Stimulated activated CD4-positive, alpha-beta T cell treated with anti-CD3 and anti-CD28 coated beads, Interleukin-15, amount 100 ng/mL, for 48 hours (primary cell): ENCODE measurements around the gene CHCHD5.
"Not testable (repeated sequence)": the region's sequence is repeated elsewhere in the genome, so short reads cannot be mapped to it uniquely, and the experiment has no call there.

Source experiments
- DNase-seq, 2 donors: peaks; one replicate each; pipeline ENCODE4 v3.0.0-alpha.2; 2020; ENCODE audit warnings: low read depth in 2 of 2

Gene CHCHD5

GRCh38 chr2:112584134-112584890, at the start of gene CHCHD5:
CHCHD5 (plus strand) TSS chr2:112584609; CDS start chr2:112584648, 39 bp downstream.
- peak; percentile 86 to 93 for DNase-seq

DNA sequence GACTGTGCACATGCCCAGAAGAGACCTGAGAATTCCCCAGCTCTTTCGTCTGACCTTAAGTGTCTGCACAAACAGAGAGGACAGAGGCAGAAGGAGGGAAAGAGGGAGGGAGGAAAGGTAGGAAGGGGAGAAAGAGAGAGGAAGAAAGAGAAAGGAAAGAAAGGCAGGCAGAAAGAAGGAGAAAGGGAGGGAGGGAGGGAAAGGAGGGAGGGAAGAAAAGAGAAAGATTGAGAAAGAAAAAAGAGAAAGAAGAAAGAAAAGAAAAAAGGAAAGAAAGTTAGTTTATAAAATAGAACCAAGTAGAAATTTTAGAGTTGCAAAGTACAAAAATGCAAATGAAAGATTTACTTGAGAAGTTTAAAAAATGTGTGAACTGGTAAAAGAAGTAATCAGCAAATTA, 49.6 kb upstream of the CHCHD5 start:
- DNase-seq = no peak

DNA sequence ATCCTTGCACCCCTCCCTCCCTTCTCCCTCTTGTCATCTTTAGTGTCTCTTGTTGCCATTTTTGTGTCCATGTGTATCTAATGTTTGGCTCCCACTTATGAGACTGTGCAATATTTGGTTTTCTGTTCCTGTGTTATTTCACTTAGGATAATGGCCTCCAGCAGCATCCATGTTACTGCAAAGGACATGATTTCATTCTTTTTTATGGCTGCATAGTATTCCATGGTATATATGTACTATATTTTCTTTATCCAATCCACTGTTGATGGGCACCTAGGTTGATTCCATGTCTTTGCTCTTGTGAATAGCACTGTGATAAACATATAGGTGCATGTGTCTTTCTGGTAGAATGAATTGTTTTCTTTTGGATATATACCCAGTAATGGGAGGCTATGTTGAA, 47.7 kb upstream of the CHCHD5 start:
- DNase-seq = not testable (repeated sequence)

DNA sequence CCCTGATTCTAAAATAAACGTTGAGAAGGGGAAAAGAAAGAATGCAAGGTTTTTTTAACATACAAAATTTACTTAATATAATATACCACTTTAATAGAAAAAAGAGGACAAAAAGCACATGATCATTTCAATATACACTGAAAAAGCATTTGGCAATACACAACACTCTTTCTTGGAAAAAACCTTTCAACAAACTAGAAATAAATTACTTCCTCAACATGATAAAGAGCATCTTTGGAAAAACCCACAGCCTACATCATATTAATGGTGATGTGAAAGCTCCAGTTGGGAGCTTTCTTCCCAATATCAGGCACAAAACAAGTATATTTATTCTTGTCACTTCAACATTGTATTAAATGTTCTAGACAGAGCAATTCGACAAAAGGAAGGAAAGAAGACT, 45.1 kb upstream of the CHCHD5 start:
- DNase-seq = no peak

GRCh38 chr2:112540906-112541305, 43.5 kb upstream of the CHCHD5 start:
- no peak for DNase-seq

- peak; percentile 45 to 52 for DNase-seq
Measured at GRCh38 chr2:112541315-112542122, 42.9 kb upstream of the CHCHD5 start.

DNA sequence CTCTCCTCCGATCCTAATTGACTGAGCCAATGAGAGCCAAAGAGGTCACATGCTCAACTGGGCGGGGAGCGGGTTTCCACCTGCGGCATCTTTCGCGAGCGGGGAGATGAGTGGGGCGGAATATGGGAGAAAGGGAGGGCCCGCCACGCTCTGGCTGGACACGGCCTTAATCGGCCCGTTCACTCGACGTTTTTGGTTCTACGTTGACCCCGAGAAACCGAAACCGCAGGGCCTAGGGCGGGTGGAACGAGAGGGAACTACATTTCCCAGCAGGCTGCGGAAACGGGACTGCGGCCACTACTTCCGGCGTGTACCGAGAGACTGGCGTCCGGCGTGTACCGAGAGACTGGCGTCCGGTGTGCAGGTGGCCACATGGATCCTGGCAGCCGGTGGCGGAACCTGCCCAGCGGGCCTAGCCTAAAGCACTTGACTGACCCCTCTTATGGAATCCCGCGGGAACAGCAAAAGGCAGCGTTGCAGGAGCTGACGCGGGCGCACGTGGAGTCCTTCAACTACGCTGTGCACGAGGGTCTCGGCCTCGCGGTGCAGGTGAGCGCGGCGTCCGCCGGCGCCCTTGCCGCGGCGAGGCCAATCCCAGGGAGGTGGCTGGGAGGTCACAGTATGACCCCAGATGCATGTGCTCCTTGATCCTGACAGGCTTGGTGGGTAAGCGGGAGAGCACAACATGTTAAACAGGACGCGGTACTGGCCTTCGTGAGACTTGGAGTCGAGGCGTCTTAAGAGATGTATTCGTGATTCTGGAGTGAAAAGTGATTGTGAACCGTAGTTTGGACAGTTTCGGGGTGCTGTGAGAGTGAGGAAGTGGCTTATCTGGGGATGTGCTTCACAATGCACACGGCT, 42.1 kb upstream of the CHCHD5 start, which contains the start of gene POLR1B:
Gene POLR1B, plus strand, starts transcription at position 343 of the 861 bp plus-strand sequence. Its CDS starts 30 bp downstream, at position 373.
- peak; percentile 61 to 65 for DNase-seq

GRCh38 chr2:112542984-112543661, 41.3 kb upstream of the CHCHD5 start:
- no peak for DNase-seq

- no peak for DNase-seq
Measured at GRCh38 chr2:112547333-112547732, 37.1 kb upstream of the CHCHD5 start.

DNA sequence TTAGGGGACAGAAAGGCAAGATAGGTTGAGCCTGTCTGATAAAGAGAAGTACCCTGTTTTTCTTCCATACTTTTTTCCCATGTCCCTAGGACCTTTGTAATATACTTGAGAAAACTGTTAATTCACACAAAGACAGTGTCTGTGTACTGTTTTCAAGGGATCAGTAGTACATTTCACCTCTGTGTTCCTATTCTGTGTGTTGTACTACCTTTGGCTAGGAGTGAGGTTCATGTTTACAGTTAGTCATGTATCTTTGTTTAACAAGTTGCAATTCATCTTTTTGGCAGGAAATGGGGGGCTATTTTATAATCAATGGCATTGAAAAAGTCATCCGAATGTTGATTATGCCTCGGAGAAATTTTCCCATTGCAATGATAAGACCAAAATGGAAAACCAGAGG, 35.4 kb upstream of the CHCHD5 start:
- DNase-seq = no peak

DNA sequence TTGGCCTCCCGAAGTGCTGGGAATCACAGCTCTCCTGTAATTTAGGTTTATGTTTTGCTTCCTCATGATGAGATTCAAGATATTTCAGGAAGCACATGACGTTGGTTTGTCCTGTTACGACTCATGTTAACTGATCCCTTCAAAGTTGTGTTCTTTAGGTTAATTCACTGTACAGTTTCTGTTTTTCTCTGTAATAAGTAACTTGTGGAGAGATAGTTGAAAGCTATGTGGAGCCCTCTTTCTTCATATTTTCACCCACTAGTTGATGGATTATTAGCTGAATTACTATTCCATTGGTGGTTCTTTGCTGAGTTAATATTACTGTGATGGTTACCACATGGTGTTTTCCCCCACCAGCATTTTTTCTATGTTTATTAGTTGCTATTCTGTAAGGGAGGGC, 18.3 kb upstream of the CHCHD5 start:
- no peak for DNase-seq

DNA sequence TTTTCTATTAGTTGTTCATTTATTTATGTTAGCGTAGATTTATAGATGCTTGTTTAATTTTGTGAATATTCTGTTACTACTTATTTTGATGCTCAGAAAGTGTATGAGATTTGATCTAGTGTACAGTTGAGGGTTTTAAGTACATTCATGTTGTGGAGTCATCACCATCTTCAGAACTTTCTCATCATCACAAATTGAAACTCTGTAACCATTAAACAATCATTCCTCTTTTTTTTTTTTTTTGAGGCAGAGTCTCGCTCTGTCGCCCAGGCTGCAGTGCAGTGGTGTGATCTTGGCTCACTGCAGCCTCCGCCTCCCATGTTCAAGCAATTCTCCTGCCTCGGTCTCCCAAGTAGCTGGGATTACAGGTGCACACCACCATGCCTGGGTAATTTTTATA, 17.9 kb upstream of the CHCHD5 start:
- not testable (repeated sequence) for DNase-seq

DNA sequence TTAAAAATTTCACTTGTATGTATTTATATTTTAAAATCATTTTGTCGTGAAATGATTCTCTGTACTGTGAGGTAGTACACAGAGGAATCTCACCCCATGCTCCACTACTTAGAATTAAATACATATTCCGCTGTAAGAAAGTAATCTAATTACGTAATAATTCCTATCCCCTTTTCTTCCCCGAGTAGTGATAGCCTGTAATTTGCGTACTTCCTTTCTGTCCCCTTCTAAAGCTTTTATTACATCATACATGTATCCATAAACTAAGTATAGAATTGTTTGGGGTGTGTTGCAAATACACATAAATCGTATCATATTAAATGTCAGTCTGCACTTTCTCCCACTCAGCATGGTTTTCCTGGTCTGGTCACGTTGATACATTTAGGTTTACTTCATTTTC, 12.4 kb upstream of the CHCHD5 start:
- no peak for DNase-seq

DNA sequence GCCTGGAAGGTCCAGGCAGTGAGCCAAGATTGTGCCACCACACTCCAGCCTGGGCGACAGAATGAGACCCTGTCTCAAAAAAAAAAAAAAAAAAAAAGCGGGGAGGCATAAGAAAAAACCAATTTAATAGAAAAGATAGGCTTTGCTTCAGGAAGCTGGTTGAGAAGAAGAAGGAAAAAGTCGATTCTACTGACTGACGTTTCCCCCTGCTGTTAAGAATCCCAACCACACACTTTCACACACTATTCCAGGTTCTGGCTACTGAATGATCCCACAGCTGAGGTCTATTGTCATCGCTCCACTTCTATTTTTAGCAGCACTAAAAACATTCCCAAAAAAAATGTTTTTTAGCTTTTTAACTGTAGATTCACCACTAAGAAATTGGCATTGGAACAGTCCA, 6.7 kb upstream of the CHCHD5 start:
- no peak for DNase-seq

- no peak for DNase-seq
Measured at GRCh38 chr2:112579241-112579640, 5.2 kb upstream of the CHCHD5 start.

DNA sequence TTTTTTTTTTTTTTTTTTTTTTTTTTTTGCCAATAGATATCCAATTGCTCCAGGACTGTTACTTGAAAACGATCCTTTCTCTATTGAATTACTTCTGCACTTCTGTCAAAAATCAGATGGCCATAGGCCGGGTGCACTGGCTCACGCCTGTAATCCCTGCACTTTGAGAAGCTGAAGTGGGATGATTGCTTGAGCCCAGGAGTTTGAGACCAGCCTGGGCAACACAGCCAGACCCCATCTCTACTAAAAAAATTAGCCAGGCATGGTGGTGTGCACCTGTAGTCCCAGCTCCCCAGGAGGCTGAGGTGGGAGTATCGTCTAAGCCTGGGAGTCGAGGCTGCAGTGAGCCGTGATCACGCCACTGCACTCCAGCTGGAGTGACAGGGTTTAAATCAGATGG, 4.3 kb upstream of the CHCHD5 start:
- DNase-seq = no peak

GRCh38 chr2:112582314-112582746, 2.1 kb upstream of the CHCHD5 start:
- peak in 1 of 2 donors; percentile 19 for DNase-seq

DNA sequence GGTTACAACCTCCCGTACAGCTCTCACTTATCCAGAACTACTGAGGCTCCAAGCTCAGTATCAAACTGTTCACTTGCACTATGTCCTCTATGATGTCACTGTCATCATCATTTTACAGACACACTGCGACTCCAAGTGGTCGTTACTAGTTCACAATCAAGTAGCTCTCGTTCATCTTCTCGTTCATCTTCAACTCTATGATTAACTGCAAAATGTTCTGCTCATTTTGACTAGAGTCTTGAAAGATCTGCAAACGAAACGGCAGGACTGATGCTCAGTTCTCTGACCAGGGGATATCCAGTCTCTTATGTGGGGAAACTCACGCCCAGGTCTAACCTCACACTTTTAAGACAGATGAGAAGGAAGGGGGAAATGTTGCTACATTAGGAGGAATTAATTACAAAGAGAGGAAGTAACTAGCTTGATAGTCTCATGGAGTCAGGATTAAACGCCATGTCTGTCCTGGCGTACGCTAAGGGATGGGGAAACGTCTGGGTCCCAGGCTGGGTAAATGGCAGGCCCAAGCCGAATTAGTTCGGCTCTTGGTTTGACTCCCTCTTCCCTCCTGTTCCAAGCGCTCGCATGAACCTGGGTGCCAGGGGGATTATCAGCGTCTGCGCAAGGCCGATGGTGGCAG, 794 bp upstream of the CHCHD5 start:
- no peak for DNase-seq

GRCh38 chr2:112584891-112585250, 462 bp downstream of the CHCHD5 start:
- no peak for DNase-seq

DNA sequence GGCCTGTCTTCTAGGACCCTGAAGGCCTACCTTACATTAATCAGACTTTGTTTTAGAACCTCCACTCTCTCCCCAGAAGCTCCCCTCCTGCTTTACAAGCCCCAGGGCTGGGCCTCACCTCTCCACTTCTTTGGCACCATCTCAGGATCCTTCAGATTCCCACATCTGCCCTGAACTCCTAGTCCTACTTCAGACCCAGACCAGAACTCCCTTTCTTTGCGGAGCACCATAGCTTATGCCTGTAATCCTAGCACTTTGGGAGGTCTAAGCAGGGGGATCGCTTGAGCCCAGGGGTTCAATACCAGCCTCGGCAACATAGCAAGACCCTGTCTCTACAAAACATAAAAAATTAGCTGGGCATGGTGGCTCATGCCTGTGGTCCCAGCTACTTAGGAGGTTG, 991 bp downstream of the CHCHD5 start:
- DNase-seq = no peak

DNA sequence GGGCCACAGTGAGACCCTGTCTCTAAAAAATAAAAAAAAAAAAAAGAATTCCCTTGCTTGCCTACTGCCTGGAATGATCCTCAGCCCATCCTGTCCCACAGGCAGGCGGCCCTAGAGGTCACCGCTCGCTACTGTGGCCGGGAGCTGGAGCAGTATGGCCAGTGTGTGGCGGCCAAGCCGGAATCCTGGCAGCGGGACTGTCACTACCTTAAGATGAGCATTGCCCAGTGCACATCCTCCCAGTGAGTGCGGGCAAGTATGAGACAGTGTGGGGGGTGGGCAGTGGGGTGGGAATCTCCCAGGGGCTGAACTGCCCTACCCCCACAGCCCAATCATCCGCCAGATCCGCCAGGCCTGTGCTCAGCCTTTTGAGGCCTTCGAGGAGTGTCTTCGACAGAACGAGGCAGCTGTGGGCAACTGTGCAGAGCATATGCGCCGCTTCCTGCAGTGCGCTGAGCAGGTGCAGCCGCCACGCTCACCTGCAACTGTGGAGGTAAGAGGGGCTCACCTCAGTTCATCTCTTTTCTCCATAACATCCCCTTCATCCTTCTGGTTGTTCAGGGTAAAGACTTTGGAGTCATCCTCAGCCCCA, 1.6 kb downstream of the CHCHD5 start:
- DNase-seq = no peak
